SW480 (cell line): ENCODE results near the gene ACSF3.

Experiments
- DNase-seq: peaks from one replicate; pipeline ENCODE4 v3.0.0-alpha.2; 2016; ENCODE audit warnings: low spot score

Gene ACSF3

DNA sequence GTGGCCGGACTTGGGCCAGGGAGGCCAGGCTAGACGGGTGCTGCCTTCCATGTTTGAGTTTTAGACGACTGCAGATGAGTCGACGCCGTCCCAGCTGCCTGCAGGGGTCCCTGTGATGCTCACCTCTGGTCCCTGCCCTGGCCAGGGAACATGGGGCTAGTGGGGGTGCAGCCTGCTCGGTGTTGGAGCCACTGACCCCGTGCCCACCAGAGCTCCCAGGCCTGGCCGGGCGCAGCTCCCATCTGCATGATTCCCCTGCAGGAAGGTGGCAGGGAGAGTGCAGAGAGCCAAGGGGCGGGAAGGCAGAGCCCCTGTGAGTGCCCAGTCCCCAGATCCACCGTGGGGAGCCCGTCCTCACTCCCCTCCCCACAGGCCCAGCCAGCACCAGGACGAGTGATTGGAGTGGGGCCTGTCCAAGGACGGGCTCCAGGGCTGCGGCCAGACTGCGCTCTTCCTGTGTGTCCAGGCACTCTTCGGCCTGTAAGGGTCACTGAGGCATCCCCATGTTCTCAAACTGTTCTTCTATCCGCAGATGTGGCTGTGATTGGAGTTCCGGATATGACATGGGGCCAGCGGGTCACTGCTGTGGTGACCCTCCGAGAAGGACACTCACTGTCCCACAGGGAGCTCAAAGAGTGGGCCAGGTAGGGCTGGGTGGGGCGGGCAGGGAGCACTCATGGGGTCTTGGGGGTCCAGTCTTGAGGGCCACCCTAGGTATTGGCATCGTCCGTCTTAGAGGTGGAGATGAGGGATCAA is 51.9 kb downstream of the ACSF3 start:
- DNase-seq: no peak

GRCh38 chr16:89146211-89147005 is 52.8 kb downstream of the ACSF3 start:
- DNase-seq: no peak

DNA sequence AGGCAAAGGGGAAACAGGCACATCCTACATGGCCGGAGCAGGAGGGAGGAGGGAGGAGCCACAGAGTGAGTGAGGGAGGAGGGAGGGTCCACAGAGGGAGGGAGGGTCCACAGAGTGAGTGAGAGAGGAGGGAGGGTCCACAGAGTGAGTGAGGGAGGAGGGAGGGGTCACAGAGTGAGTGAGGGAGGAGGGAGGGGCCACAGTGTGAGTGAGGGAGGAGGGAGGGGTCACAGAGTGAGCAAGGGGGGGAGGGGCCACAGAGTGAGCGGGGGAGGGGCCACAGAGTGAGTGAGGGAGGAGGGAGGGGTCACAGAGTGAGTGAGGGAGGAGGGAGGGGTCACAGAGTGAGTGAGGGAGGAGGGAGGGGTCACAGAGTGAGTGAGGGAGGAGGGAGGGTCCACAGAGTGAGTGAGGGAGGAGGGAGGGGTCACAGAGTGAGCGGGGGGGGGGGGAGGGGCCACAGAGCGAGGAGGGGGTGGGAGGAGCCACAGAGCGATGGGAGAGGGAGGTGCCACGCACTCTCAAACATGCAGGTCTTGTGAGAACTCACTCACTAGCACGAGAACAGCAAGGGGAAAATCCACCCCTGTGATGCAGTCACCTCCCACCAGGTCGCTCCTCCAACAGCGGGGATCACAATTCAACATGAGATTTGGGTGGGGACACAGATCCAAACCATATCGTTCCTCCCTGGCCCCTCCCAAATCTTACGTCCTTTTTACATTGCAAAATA is 53.6 kb downstream of the ACSF3 start:
- no peak for DNase-seq

DNA sequence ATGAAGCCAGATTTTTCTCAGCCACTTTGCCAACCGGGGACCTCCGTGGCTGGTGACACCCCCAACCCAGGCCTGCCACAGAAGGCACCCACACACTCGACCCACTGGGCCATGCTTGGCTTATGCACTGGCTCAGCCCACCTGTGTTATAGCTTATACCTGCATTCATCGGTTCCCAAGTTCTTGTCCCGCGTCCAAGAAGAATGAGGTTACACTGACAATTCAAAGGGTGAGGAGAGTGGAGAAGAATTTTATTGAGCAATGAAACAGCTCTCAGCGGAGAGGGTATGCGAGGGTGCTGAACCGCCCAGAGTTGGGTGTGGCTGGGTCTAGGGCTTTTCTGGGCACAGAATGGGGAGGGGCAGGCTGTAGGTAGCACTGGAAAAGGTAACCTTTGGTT is 55.7 kb downstream of the ACSF3 start:
- DNase-seq: no peak

- DNase-seq: no peak
These were observed 56.6 kb downstream of the ACSF3 start for GRCh38 chr16:89150090-89150835.

DNA sequence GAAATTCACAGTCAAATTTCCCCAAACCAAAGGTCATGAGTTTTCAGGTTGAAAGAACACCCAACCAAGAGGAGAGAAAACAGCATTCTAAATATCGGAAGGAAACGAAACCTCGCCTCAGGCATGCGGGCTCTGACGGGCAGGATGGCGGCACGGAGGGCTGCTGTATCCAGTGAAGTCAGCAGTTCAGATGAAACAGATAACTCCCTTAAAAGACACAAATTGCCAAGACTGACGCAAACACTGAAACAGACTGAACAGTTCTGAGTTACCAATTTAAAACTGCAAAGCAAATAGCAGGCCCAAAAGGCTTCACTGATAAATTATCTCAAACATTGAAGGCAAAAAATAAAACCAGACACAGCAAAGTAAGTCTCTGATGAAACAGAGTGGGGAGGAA is 57.3 kb downstream of the ACSF3 start:
- DNase-seq: no peak

- no peak for DNase-seq
These were observed 59.4 kb downstream of the ACSF3 start for GRCh38 chr16:89152831-89153700.

- DNase-seq: no peak
These were observed 60.2 kb downstream of the ACSF3 start for GRCh38 chr16:89153848-89154271.

- no peak for DNase-seq
These were observed 60.9 kb downstream of the ACSF3 start for GRCh38 chr16:89154390-89155183.

GRCh38 chr16:89155184-89155679 is 61.6 kb downstream of the ACSF3 start:
- no peak for DNase-seq

DNA sequence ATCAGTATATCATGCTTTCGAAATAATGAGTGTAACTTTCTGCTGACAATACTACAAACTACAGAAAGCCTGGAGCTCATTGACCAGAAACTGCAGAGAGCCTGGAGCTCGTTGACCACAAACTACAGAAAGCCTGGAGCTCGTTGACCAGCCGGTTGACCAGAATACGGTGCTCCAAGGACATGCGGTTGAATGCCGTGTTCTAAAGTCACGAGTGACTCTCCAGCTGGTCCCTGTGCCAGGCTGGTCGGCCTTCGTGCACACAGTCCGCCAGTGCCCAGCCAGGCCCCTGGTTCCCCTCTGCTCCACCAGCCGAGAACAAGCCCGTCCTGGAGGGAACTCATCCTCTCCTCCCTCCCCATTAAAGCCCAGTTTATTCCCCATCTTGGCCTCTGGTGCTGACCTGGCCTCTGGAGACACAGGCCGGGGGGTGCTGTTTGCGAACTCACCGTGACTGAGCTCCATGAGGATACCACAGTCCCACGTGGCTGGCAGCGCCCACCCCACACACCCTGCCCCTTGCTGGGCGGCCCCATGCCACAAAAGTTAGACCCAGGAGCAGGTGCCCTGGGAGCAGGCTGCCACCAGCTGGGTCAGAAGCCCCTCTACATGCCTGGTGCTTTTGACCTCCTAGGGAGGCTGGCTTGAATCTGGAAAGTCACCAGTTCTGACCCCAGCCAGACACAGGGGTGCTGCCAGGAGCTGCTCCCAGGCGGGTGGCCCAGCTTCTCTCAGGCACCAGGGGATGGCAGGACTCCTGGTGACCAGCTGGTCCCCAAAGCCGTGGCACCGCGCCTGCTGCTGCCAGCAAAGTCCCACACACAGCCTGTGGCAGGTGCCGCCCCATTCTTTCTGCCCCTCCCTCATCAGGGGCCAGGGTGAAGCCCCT is 62.4 kb downstream of the ACSF3 start:
- no peak for DNase-seq

GRCh38 chr16:89156740-89157645 is 63.3 kb downstream of the ACSF3 start:
- DNase-seq: no peak

DNA sequence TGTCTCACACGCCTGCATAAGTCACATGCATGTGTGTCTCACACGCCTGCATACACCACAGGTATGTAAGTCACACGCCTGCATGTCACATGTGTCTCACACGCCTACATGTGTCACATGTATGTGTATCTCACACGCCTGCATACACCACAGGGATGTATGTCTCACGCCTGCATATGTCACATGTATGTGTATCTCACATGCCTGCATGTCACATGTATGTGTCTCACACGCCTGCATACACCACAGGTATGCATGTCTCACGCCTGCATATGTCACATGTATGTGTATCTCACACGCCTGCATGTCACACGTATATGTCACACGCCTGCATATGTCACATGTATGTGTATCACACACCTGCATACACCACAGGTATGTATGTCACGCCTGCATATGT is 64.1 kb downstream of the ACSF3 start:
- DNase-seq: no peak

DNA sequence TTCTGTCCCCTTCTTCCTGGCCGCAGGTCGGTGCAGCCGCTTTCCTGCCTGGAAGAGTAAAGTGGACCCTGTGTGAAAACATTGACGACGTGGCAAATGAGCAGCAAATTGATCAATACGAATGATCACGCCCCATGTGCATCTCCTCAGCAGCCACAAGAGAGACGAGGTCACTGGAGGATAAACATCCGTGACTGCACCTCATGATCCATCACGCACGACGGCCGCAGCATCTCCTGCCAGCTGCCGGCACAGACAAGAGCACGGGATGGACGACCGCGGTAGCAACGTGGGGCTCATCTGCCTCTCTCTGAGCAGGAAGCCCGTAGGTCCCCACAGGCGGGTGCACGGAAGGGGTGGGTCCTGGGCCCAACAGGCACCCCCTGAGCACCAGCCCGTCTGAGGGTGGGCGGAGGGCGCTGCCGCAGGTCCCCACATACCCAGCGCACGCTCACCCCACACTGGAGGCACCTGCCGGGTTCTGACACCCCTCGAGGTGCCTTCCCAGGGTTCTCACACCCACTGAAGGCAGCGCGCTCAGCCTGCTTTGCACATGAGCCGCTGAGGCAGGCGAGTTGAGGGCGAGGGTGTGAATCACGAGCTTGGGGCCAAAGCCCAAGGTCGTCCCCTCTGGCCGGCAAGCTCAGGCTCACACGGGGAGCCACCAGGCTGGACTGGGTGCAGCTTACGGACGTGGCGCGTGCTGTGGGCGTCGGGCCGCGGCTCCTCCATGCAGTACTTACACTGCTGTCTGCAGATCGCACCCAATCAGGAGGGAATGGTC is 65.6 kb downstream of the ACSF3 start:
- DNase-seq: no peak

DNA sequence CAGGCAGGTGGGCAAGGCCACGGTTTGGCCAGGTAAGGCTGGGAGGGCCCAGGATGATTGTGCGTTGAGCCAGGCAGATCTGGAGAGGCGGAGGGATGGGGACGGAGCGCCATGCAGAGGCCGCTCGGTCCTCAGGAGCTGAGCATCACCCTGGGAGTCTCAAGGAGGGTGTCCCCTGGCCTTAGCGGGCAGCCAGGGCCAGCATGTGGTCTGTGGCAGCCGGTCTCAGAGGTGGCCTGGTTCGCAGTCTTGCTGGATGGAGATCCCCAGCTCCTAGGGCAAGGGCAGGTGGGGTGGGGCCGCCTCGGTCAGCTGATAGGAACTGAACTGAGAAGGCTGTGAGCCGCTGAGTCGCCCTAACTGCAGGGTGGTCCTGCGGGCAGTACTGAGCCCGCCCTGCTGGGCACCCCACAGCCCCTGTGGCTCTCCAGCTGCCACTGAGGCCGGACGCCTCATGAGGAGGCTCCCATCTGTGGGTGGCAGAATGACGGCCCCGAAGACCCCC is 66.2 kb downstream of the ACSF3 start:
- DNase-seq: no peak

DNA sequence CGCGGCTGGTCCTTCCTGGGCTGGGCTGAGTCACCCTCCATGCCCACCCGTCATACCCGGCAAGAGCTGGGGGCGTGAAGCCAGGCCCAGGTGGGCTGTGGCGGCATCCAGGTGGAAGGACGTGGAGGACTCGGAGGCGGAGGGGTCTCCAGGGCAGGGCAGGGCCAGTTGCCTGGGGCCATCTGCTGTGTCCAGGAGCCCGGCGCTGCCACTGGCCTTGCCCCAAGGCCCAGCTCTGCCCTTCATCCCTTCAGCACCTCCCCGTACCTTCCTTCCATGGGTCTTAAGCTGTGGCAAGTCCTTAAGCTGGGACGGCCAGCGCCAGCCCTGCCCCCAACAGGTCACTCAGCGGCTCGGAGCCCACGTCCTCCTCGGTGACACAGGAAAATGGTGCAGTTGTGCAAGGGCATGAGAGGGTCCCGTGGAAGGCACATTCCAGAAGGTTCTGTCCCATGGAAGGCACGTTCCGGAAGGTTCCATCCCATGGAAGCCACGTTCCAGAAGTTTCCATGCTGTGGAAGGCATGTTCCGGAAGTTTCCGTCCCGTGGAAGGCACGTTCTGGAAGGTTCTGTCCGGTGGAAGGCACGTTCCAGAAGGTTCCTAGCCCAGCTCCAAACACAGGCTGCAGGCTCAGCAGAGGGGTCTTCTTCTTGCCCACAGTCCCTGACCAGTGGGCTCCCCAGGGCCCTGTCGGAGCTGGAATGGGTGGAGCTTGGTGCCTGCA is 67.5 kb downstream of the ACSF3 start:
- no peak for DNase-seq
